Occipital lobe (tissue), 2 donors: ENCODE results near the gene RNASE3. TPM values are rescaled to one million over a fixed set of nuclear protein-coding genes. Genes with fewer than 3 reads are reported as not detected.
"Not testable (repeated sequence)": the region's sequence is repeated elsewhere in the genome, so short reads cannot be mapped to it uniquely, and the experiment has no call there.

Source experiments
- DNase-seq: peaks from one replicate; lab custom pipeline; 2025; lab: John Stamatoyannopoulos, UW
- total RNA-seq: library from RNA; depleted of rRNA; stranded (reverse); fragments of >200 nt; gene quantifications from one replicate; pipeline ENCODE4 v1.2.3, GENCODE V29; 2014

The RNASE3 gene
- total RNA-seq, 1 donor from 2014 or later, result not detected

GRCh38 chr14:20910822-20911221 lies 19.6 kb downstream of the RNASE3 start:
- DNase-seq, result not testable (repeated sequence)

GRCh38 chr14:20919038-20919756 lies 28.0 kb downstream of the RNASE3 start:
- not testable (repeated sequence) for DNase-seq

GRCh38 chr14:20923766-20924297 lies 32.6 kb downstream of the RNASE3 start:
- DNase-seq, result not testable (repeated sequence)

GRCh38 chr14:20934148-20934762 lies 43.1 kb downstream of the RNASE3 start:
- no peak for DNase-seq

GRCh38 chr14:20935303-20935984 lies 44.3 kb downstream of the RNASE3 start:
- DNase-seq, result no peak

Other genes starting within 250 kb of the RNASE3 start
- not detected for gene OR6S1, start 249.7 kb upstream of the RNASE3 start, total RNA-seq
- gene RNASE4, start 206.8 kb upstream of the RNASE3 start, total RNA-seq, result 2.2 TPM
- gene ANG, start 202.6 kb upstream of the RNASE3 start, total RNA-seq, result 0.16 TPM
- gene EDDM3A, start 145.5 kb upstream of the RNASE3 start, total RNA-seq, result not detected
- gene EDDM3B, start 123.0 kb upstream of the RNASE3 start, total RNA-seq, result not detected
- gene RNASE6, start 110.1 kb upstream of the RNASE3 start, total RNA-seq, result 1.1 TPM
- gene RNASE1, start 88.5 kb upstream of the RNASE3 start, total RNA-seq, result 9.2 TPM
- not detected for gene RNASE2, start 64.1 kb downstream of the RNASE3 start, total RNA-seq
- 29.0 TPM for gene METTL17, start 98.6 kb downstream of the RNASE3 start, total RNA-seq
- gene SLC39A2, start 107.9 kb downstream of the RNASE3 start, total RNA-seq, result not detected
- gene NDRG2, start 133.7 kb downstream of the RNASE3 start, total RNA-seq, result 68.5 TPM
- not detected for gene TPPP2, start 138.8 kb downstream of the RNASE3 start, total RNA-seq
- gene RNASE13, start 143.4 kb downstream of the RNASE3 start, total RNA-seq, result not detected
- gene RNASE7, start 151.0 kb downstream of the RNASE3 start, total RNA-seq, result not detected
- not detected for gene RNASE8, start 166.4 kb downstream of the RNASE3 start, total RNA-seq
- 15.9 TPM for gene ARHGEF40, start 178.9 kb downstream of the RNASE3 start, total RNA-seq
- 9.7 TPM for gene ZNF219, start 207.3 kb downstream of the RNASE3 start, total RNA-seq
- not detected for gene TMEM253, start 209.7 kb downstream of the RNASE3 start, total RNA-seq